Measurements from ENCODE around the gene APBB1IP. TPM values are rescaled to one million over a fixed set of nuclear protein-coding genes. Genes with fewer than 3 reads are reported as not detected.

Gene APBB1IP
- total RNA-seq, 1 experiment from 2014 or later, result not detected

DNA sequence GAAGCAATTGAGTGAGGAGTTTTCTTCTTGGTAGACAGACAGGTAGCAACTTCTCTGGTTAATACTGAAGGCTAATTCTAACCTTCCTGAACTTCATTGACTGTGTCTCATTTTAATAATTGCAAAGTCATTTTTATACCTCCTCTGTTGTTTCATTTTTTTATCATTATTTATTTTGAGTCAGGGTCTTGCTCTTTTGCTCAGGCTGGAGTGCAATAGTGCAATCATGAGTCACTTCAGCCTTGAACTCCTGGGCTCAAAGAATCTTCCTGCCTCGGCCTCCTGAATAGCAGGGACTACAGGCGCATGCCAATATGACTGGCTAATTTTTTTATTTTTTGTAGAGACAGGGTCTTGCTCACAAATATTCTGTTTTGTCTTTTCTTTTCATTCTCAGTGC lies 45.4 kb downstream of the APBB1IP start:
- Histone ChIP-seq H3K79me1 (ENCODE audit: insufficient read depth, low read depth, low read length, poor library complexity, severe bottlenecking) (no peaks in the 10 kb centered on the region), H2BK20ac (ENCODE audit: low read depth, low read length, poor library complexity, severe bottlenecking) (no peak overlapping the region), H2BK120ac (ENCODE audit: low read depth, low read length, poor library complexity, severe bottlenecking) (no peak overlapping the region), H3K4me2 (ENCODE audit: insufficient read depth, insufficient read length, low read length) (no peak overlapping the region), H3K9ac (ENCODE audit: extremely low read depth, insufficient read length, low read length) (no peak overlapping the region), H2BK15ac (ENCODE audit: low read depth, low read length) (no peak overlapping the region), H4K20me1 (ENCODE audit: control insufficient read depth, insufficient read depth, insufficient read length) (no peaks in the 10 kb centered on the region), H2BK12ac (ENCODE audit: insufficient read length, low read depth, low read length) (no peak overlapping the region), H4K8ac (replicated peaks; ENCODE audit: insufficient read length, low read depth, low read length) (no peak overlapping the region), H4K91ac (ENCODE audit: insufficient read length, low read depth, low read length) (no peak overlapping the region), H3K27me3 (ENCODE audit: insufficient read depth, low read length) (no peaks in the 10 kb centered on the region), H3K9me3 (ENCODE audit: control insufficient read depth, low read depth, low read length) (no peaks in the 10 kb centered on the region), H3K23me2 (ENCODE audit: insufficient read length, low read depth, low read length, poor library complexity, severe bottlenecking) (no peaks in the 10 kb centered on the region), H3T11ph (ENCODE audit: low read length) (no peak overlapping the region), H4K5ac (ENCODE audit: insufficient read length, low read depth, low read length) (no peak overlapping the region), H3K27ac (ENCODE audit: insufficient read length, low read depth, low read length) (no peak overlapping the region), H3K18ac (ENCODE audit: insufficient read length, low read depth, low read length) (no peak overlapping the region), H2BK5ac (ENCODE audit: insufficient read length, low read length) (no peak overlapping the region), H3K56ac (ENCODE audit: insufficient read length, low read depth, low read length) (no peak overlapping the region), H3K4ac (ENCODE audit: low read depth, low read length) (no peak overlapping the region), H2AK5ac (ENCODE audit: insufficient read length, low read length) (no peak overlapping the region), H3K23ac (ENCODE audit: insufficient read length, low read depth, low read length) (no peak overlapping the region), H2AFZ (ENCODE audit: low read length) (no peak overlapping the region), H3K4me1 (ENCODE audit: insufficient read depth, low read length) (no peaks in the 10 kb centered on the region), H3K14ac (ENCODE audit: insufficient read depth, low read length) (no peak overlapping the region), H3K79me2 (ENCODE audit: insufficient read depth, low read length) (no peaks in the 10 kb centered on the region)
- no peaks in the 10 kb centered on the region for H3K4me1 Mint-ChIP-seq
- no peaks in the 10 kb centered on the region for H3K36me3 Mint-ChIP-seq (ENCODE audit: insufficient read depth in 1 of 3, low read depth in 3 of 3)
- H3K27me3 Mint-ChIP-seq (ENCODE audit: low read depth), result no peaks in the 10 kb centered on the region
- no peak for DNase-seq
- TF ChIP-seq, protein P1, sequence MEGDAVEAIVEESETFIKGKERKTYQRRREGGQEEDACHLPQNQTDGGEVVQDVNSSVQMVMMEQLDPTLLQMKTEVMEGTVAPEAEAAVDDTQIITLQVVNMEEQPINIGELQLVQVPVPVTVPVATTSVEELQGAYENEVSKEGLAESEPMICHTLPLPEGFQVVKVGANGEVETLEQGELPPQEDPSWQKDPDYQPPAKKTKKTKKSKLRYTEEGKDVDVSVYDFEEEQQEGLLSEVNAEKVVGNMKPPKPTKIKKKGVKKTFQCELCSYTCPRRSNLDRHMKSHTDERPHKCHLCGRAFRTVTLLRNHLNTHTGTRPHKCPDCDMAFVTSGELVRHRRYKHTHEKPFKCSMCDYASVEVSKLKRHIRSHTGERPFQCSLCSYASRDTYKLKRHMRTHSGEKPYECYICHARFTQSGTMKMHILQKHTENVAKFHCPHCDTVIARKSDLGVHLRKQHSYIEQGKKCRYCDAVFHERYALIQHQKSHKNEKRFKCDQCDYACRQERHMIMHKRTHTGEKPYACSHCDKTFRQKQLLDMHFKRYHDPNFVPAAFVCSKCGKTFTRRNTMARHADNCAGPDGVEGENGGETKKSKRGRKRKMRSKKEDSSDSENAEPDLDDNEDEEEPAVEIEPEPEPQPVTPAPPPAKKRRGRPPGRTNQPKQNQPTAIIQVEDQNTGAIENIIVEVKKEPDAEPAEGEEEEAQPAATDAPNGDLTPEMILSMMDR (conservative IDR thresholded peaks at IDR 0.05), result no peak
- no peak overlapping the region for H3K4me3 Mint-ChIP-seq
- no CpG with 5 or more reads among the region's 2 CpGs for WGBS (ENCODE audit: extremely low coverage, insufficient read length, low lambda C conversion rate)
- H3K9me3 Mint-ChIP-seq, result no peaks in the 10 kb centered on the region
- no peak overlapping the region for H3K27ac Mint-ChIP-seq

Data from H9 (cell line).